T-helper 17 cell (primary cell): ENCODE measurements around the gene LANCL3. TPM values are rescaled to one million over a fixed set of nuclear protein-coding genes. Genes with fewer than 3 reads are reported as not detected.
"Not testable (repeated sequence)": the region's sequence is repeated elsewhere in the genome, so short reads cannot be mapped to it uniquely, and the experiment has no call there.

Experiments used
- ATAC-seq: fragments of 150-1000 bp; cut with Tn5 transposase; 2 replicates; pipeline ENCODE4 v1.10.0; 2021; ENCODE audit warnings: mild to moderate bottlenecking, moderate library complexity
- DNase-seq, 3 donors: peaks; one replicate each; pipeline versions ENCODE4 v3.0.0 to v3.0.0-alpha.2; 2020 to 2021
- H3K9me3 ChIP-seq: one replicate; pipeline ENCODE4 v1.7.0; 2013; ENCODE audit warnings: low read length, mild to moderate bottlenecking; ENCODE audit not compliant: control insufficient read depth, poor library complexity, severe bottlenecking
- H3K27ac Mint-ChIP-seq: one replicate; pipeline ENCODE4 v1.8.0; 2022; ENCODE audit warnings: mild to moderate bottlenecking, moderate library complexity, mixed read lengths
- H3K27me3 Mint-ChIP-seq: one replicate; pipeline ENCODE4 v1.8.0; 2022; ENCODE audit warnings: mixed read lengths
- H3K36me3 Mint-ChIP-seq: one replicate; pipeline ENCODE4 v1.8.0; 2022; ENCODE audit warnings: low read depth, mixed read lengths
- H3K4me1 Mint-ChIP-seq: one replicate; pipeline ENCODE4 v1.8.0; 2022; ENCODE audit warnings: mild to moderate bottlenecking, mixed read lengths
- H3K4me3 Mint-ChIP-seq: one replicate; pipeline ENCODE4 v1.8.0; 2022; ENCODE audit warnings: mild to moderate bottlenecking, moderate library complexity, mixed read lengths
- total RNA-seq, 4 donors: library from RNA in 2 of 4; stranded (reverse) in 2 of 4; gene quantifications; one replicate each; pipeline ENCODE4 v1.2.3 and lab custom pipeline; 2022 to 2026

The LANCL3 gene
- total RNA-seq, 2 donors from 2014 or later = 0.45 to 3.9 TPM

DNA sequence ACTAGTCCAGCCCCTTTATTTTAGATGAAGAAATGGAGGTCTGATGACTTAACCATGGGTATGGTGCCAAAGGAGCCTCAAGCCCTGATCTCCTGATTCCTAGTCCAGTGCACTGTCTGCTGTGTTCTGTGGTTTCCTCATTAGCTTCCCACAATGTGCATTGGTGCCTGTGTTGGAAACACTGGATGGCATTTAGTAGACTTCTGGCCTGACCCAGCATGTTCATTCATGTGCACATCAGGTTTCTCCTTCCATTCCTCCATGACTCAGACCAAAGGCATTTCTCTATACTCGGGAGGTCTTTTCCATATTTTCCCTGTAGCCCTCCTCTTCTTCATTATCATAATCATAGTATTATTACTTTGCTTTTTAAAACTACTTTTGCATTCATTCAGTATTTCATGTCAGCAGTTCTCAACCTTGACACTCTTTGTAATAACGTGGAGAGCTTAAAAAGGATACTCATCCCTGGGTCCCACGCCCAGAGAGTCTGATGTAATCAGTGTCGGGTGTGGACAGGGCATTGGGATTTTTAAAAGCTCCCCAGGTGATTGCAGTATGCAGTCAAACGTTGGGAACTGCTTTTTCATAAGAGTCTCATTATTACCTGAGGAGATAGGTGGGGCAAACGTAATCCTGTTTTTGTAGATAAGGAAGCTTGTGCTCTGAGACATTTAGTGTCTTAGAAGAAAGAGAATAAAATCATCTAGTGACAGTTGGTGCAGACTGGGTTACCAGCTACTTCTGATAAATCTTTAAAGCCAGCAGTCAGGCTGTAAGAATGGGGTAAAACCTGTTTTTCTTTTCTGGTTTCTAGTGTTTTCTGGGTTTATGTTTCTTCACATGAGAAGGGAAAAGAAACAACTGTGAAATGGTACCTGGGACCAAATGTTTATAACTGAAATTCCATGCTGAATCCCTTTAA, 73.2 kb downstream of the LANCL3 start:
- Mint-ChIP-seq H3K36me3 (no peaks in the 10 kb centered on the region), H3K27ac (no peak overlapping the region), H3K4me1 (no peaks in the 10 kb centered on the region), H3K27me3 (no peaks in the 10 kb centered on the region), H3K4me3 (no peak overlapping the region)
- no peak for DNase-seq
- no peak for ATAC-seq
- H3K9me3 ChIP-seq = no peaks in the 10 kb centered on the region

DNA sequence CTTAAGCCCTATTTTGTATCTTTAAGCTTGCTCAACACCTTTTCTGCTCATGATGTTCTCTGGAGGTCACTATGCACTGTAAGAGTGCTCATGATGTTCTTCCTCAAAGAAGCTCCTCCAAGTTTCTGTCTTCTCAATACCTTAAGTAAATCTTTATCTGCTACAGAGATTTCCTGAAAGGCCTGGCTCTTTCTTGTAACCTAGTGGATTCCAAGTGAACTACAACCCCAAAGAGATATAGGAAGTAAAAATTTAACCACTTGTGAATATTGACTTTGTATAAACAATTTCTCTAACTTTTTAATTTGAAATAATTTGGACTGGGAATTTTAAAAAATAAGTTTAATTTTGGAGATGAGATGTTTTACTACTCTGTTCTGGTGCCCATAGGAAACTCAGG, 74.8 kb downstream of the LANCL3 start:
- no peaks in the 10 kb centered on the region for H3K9me3 ChIP-seq
- no peak overlapping the region for H3K4me3 Mint-ChIP-seq

DNA sequence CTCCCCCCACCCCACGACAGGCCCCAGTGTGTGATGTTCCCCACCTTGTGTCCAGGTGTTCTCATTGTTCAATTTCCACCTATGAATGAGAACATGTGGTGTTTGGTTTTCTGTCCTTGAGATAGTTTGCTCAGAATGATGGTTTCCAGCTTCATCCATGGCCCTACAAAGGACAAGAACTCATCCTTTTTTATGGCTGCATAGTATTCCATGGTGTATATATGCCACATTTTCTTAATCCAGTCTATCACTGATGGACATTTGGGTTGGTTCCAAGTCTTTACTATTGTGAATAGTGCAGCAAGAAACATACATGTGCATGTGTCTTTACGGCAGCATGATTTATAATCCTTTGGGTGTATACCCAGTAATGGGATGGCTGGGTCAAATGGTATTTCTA, 79.4 kb downstream of the LANCL3 start:
- not testable (repeated sequence) for H3K36me3 Mint-ChIP-seq, H3K27ac Mint-ChIP-seq, H3K27me3 Mint-ChIP-seq, ATAC-seq, DNase-seq, H3K9me3 ChIP-seq, H3K4me1 Mint-ChIP-seq, H3K4me3 Mint-ChIP-seq

More for the DNA sequence above, 74.8 kb downstream of the LANCL3 start:
- H3K27me3 Mint-ChIP-seq = no peaks in the 10 kb centered on the region
- ATAC-seq = no peak
- no peaks in the 10 kb centered on the region for H3K4me1 Mint-ChIP-seq
- DNase-seq = no peak
- no peaks in the 10 kb centered on the region for H3K36me3 Mint-ChIP-seq
- H3K27ac Mint-ChIP-seq = no peak overlapping the region

DNA sequence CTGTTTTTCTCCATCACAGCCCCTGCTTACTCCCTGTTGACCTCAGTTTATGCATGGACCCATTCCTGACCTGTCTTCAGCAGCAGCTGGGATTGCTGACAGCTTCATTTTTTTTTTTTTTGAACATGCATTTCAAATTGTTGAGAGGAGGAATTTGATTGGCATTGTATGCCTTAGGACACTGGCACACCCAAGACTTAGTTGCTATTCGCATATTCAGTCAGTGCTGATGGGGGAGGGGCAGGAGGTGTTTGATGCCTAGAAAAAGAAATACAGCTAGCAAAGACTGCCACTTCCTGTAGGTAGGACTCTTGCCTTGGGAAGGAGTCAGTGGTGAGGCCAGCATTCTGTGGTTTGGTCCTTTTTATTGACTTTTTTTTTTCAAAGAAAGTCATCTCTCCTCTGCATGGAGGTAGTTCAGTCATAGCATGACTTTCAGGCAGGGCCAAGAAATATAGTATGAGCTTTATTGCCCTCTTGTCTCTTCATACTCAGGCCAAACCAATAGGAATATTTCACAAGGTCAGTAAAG, 80.5 kb downstream of the LANCL3 start:
- no peaks in the 10 kb centered on the region for H3K36me3 Mint-ChIP-seq
- no peak overlapping the region for H3K27ac Mint-ChIP-seq
- H3K4me3 Mint-ChIP-seq = no peak overlapping the region
- peaks cover 2% of the 10 kb centered on the region for H3K4me1 Mint-ChIP-seq
- ATAC-seq (no peak), DNase-seq (no peak)
- H3K27me3 Mint-ChIP-seq = peaks cover 6% of the 10 kb centered on the region
- no peaks in the 10 kb centered on the region for H3K9me3 ChIP-seq

DNA sequence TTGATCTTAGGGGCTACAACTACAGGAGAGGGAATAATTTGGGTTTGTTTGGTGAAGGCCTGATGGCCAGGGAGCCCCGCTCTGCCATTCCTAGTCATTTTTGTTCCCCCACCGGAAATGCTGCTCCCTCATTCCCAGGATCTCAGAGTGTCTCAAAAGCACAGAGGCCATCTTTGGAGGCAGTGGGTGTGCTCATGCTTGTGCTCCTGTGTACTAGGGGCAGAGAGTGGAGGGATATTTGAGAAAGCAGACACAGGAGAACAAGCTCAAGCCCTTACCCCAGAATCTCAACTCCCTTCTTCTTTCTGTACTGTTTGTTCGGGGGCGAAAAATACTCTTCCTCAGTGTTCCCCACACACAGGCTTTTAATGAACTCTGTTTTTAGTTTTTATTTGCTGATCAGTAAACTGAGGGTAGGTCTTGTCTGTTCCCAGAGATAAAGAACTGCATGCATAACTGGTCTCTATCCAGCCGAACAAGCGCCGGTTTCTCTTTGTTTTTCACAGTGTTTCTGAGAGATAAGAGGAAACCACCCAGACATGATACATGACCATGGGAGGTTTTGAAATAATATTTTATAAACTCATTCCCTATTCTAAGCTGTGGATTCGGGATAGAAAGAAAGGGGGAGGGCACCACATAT, 81.2 kb downstream of the LANCL3 start:
- Mint-ChIP-seq H3K36me3 (no peaks in the 10 kb centered on the region), H3K4me1 (peaks cover 2% of the 10 kb centered on the region), H3K4me3 (no peak overlapping the region), H3K27ac (no peak overlapping the region), H3K27me3 (peaks cover 6% of the 10 kb centered on the region)
- ATAC-seq (no peak), DNase-seq (no peak)
- no peaks in the 10 kb centered on the region for H3K9me3 ChIP-seq

DNA sequence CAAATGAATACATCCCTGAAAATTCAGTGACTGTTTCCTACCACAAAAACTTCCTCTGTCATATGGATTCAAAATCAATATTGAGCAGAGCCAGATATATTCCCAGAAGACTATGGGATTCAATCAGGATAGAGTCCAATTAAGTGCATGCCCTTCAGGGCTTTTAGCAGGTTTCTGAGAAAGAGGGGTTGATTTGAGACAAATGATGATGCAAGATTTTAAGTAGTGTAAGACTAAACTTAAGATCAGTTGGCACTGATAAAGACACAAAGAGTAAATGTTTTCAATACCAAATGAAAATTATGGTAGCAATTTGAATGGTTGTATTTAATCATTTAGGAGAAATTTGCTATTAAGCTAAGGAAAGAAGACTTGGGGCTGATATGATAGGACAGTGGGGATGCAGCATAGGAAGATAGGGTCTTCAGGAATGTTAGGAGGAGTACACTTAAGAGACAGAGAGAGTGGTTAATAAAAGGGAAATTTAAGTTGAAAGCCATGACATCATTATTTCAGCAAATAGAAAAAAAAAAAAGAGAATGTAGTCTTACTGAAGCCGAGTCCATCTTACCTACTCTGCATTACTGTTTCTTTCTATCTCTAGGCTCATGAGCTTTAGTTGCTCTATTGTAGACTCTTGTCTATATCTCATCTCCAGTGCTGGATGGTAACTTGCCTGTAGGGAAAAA, 82.1 kb downstream of the LANCL3 start:
- H3K4me1 Mint-ChIP-seq = peaks cover 2% of the 10 kb centered on the region
- no peak overlapping the region for H3K4me3 Mint-ChIP-seq

DNA sequence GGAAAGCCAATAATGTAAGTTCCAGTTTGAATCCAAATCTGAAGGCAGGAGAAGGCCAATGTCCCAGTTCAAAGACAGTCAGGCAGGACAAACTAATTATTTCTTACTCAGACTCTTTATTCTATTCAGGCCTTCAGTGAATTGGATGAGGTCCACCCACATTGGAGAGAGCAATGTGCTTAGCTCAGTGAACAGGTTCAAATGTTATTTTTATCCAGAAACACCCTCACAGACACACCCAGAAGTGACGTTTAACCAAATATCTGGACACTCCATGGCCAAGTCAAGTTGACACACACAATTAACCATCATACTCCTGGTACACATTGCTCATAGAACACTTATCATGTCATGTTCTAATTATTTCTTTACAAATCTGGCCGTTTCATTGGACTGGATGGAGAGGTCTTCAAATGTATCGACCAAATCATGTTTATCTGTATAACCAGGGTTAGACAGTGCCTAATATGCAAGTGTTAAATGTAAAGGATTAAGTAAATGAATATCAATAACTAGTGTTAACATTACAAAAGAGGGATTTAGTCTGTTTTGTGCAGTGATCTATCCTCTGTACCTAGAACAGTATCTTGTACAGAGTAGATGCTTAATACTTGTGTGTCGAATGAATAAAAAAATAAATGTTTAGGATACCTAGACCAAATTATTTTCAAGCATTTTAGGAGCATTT, 87.0 kb downstream of the LANCL3 start:
- DNase-seq = no peak
- Mint-ChIP-seq H3K4me3 (no peak overlapping the region), H3K27me3 (peaks cover 6% of the 10 kb centered on the region), H3K36me3 (no peaks in the 10 kb centered on the region), H3K4me1 (no peaks in the 10 kb centered on the region), H3K27ac (no peak overlapping the region)
- ATAC-seq = no peak
- H3K9me3 ChIP-seq = no peaks in the 10 kb centered on the region

More for the DNA sequence above, 82.1 kb downstream of the LANCL3 start:
- no peak for DNase-seq
- no peaks in the 10 kb centered on the region for H3K36me3 Mint-ChIP-seq
- ATAC-seq = no peak
- no peaks in the 10 kb centered on the region for H3K9me3 ChIP-seq
- no peak overlapping the region for H3K27ac Mint-ChIP-seq
- H3K27me3 Mint-ChIP-seq = peaks cover 6% of the 10 kb centered on the region

DNA sequence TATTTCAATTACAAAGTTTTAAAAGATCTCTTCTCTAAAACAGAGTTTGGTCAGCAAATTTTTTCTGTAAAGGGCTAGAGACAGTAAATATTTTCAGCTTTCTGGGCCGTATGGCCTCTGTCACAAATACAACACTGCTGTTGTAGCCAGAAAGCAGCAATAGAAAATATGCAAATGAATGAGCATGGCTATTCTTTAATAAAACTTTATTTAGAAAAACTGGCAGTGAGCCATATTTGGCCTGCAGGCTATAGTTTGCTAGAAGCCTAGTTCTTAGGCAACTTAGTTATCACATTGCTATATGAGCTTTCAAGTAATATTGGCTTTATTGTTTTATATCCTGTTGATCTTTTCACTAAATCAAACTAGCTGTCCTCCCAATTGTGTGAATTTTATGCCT, 87.6 kb downstream of the LANCL3 start:
- H3K27ac Mint-ChIP-seq = no peak overlapping the region
- H3K27me3 Mint-ChIP-seq = peaks cover 6% of the 10 kb centered on the region
- no peak for DNase-seq
- H3K4me1 Mint-ChIP-seq = no peaks in the 10 kb centered on the region
- H3K9me3 ChIP-seq = no peaks in the 10 kb centered on the region
- H3K36me3 Mint-ChIP-seq = no peaks in the 10 kb centered on the region
- no peak for ATAC-seq
- H3K4me3 Mint-ChIP-seq = no peak overlapping the region

DNA sequence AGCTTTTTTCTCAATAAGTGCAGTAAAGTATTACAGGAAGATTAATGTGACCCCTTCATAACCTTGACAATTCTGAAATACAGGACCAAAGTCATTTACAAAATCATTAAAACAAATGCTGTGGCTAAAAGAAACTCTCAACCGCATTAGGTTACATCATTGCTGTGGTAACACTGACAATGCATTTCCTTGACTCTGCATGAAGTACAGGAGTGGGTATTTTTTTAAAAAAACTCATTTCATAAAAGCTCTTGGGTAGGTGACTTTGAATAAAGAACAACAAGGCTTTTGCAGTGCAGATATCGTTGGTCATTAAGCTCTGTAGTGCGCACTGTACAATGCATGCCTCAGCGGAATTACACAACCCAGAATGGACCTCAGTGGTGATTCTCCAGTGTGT, 90.7 kb downstream of the LANCL3 start:
- no peak for DNase-seq
- ATAC-seq = no peak
- no peaks in the 10 kb centered on the region for H3K9me3 ChIP-seq
- Mint-ChIP-seq H3K36me3 (no peaks in the 10 kb centered on the region), H3K27me3 (no peaks in the 10 kb centered on the region), H3K4me1 (no peaks in the 10 kb centered on the region), H3K4me3 (no peak overlapping the region), H3K27ac (no peak overlapping the region)

GRCh38 chrX:37666516-37666915, 95.1 kb downstream of the LANCL3 start:
- ATAC-seq (no peak), DNase-seq (no peak)
- no peak overlapping the region for H3K27ac Mint-ChIP-seq
- no peaks in the 10 kb centered on the region for H3K27me3 Mint-ChIP-seq
- no peaks in the 10 kb centered on the region for H3K36me3 Mint-ChIP-seq
- H3K9me3 ChIP-seq = no peaks in the 10 kb centered on the region
- H3K4me1 Mint-ChIP-seq = no peaks in the 10 kb centered on the region
- H3K4me3 Mint-ChIP-seq = no peak overlapping the region

- Mint-ChIP-seq H3K36me3 (no peaks in the 10 kb centered on the region), H3K27me3 (no peaks in the 10 kb centered on the region), H3K27ac (no peak overlapping the region), H3K4me3 (no peak overlapping the region), H3K4me1 (no peaks in the 10 kb centered on the region)
- H3K9me3 ChIP-seq = no peaks in the 10 kb centered on the region
- DNase-seq = no peak
- ATAC-seq = no peak
Measured at GRCh38 chrX:37667141-37667540, 95.7 kb downstream of the LANCL3 start.

DNA sequence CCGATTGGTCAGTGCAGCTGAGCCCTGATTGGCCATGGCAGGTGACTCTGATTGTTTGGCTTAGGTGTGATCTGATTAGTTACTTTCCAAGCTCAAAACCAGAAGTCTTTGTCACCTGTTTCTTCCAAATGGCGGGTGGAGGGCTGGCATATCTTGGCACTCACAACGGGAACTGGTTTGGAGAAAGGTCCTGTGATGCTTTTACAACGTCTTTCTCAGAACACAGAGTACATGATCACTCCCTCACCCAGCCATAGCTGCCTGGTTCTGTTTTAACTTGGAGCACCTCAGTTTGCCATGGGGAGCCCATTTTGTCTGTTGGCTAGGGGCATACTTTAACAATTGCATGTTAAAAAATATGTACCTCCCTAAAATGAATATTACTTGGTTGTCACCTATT, 101.1 kb downstream of the LANCL3 start:
- Mint-ChIP-seq H3K27ac (no peak overlapping the region), H3K27me3 (no peaks in the 10 kb centered on the region), H3K4me3 (no peak overlapping the region), H3K4me1 (no peaks in the 10 kb centered on the region), H3K36me3 (no peaks in the 10 kb centered on the region)
- no peaks in the 10 kb centered on the region for H3K9me3 ChIP-seq
- no peak for ATAC-seq
- DNase-seq = no peak

DNA sequence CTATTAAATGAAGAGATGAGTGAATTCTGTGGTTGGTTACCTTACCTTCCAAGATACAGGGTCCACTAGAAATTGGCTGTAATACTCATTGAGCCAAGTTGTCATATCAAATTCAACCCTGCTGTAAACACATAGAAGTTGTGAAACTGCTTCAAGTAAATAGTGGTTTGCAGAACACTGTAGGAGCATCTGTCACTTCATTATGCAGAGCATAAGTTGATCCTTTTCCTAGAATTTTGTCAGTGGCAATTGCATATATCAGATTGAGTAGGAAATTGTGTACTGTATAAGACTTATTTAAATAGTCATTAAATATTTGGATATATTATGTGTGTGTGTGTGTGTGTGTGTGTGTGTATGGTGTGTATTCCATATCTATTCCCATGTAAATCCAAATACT, 105.3 kb downstream of the LANCL3 start:
- Mint-ChIP-seq H3K4me1 (no peaks in the 10 kb centered on the region), H3K27me3 (no peaks in the 10 kb centered on the region), H3K4me3 (no peak overlapping the region), H3K36me3 (no peaks in the 10 kb centered on the region), H3K27ac (no peak overlapping the region)
- no peak for DNase-seq
- ATAC-seq = no peak
- no peaks in the 10 kb centered on the region for H3K9me3 ChIP-seq
